OCI-LY7 (cell line): Measurements from ENCODE around the gene CFLAR.

Experiments
- CTCF ChIP-seq: fragments of 200-600 bp; sonication (generic); conservative IDR thresholded peaks from 2 replicates; pipeline ENCODE4 v1.5.1; 2014; ENCODE audit warnings: mild to moderate bottlenecking, antibody characterized with exemption, low read length, moderate library complexity, mixed read lengths
- EZH2phosphoT487 ChIP-seq: fragments of 200-600 bp; sonication (generic); IDR thresholded peaks from 2 replicates; pipeline ENCODE4 v1.6.1; 2018; ENCODE audit warnings: low read depth, borderline replicate concordance, mild to moderate bottlenecking, mixed run types, antibody characterized with exemption, low read length, moderate library complexity, mixed read lengths

- no peak for TF ChIP-seq CTCF
- no peak for TF ChIP-seq EZH2phosphoT487
Measured at GRCh38 chr2:201151127-201151981, 35.4 kb downstream of the CFLAR start.
